Activated T-helper 1 cell treated with anti-CD3 and anti-CD28 coated beads, Interleukin-2, amount 50 U/mL, for 16 hours (primary cell): Measurements from ENCODE around the gene STAB1.
A peak's percentile ranks its signal among the peaks of the same experiment; 100 is the strongest.

ENCODE experiments used
- DNase-seq, 2 donors: peaks; one replicate each; pipeline ENCODE4 v3.0.0-alpha.2; 2020; ENCODE audit warnings: low read depth in 1 of 2, low spot score in 1 of 2

STAB1 gene

GRCh38 chr3:52534281-52535183 lies 39.4 kb downstream of the STAB1 start:
- no peak for DNase-seq

- DNase-seq: no peak
Measured at GRCh38 chr3:52535411-52536111, 40.4 kb downstream of the STAB1 start.

GRCh38 chr3:52536112-52536368 lies 40.9 kb downstream of the STAB1 start:
- DNase-seq: no peak

GRCh38 chr3:52536369-52537164 lies 41.4 kb downstream of the STAB1 start, which contains the start of gene UQCC5:
TSS of gene UQCC5 (plus strand) at chr3:52536605. CDS start at chr3:52536756, 151 bp downstream.
- peak; percentile 91 to 97 for DNase-seq

- no peak for DNase-seq
Measured at GRCh38 chr3:52537165-52537620, 42.1 kb downstream of the STAB1 start.

- no peak for DNase-seq
Measured at GRCh38 chr3:52537726-52538421, 42.7 kb downstream of the STAB1 start.

GRCh38 chr3:52539010-52539653 lies 44.0 kb downstream of the STAB1 start:
- DNase-seq: no peak

- DNase-seq: no peak
Measured at GRCh38 chr3:52541050-52541449, 45.9 kb downstream of the STAB1 start.

- no peak for DNase-seq
Measured at GRCh38 chr3:52544937-52545336, 49.8 kb downstream of the STAB1 start.

GRCh38 chr3:52546111-52546901 lies 51.2 kb downstream of the STAB1 start:
- DNase-seq: no peak

GRCh38 chr3:52547143-52547542 lies 52.0 kb downstream of the STAB1 start:
- no peak for DNase-seq

- no peak for DNase-seq
Measured at GRCh38 chr3:52551118-52551517, 56.0 kb downstream of the STAB1 start.

- no peak for DNase-seq
Measured at GRCh38 chr3:52552089-52552488, 57.0 kb downstream of the STAB1 start.

GRCh38 chr3:52554026-52554755 lies 59.1 kb downstream of the STAB1 start:
- no peak for DNase-seq

GRCh38 chr3:52555056-52555455 lies 59.9 kb downstream of the STAB1 start:
- no peak for DNase-seq

- DNase-seq: no peak
Measured at GRCh38 chr3:52557011-52557960, 62.1 kb downstream of the STAB1 start.

- DNase-seq: no peak
Measured at GRCh38 chr3:52558436-52558835, 63.3 kb downstream of the STAB1 start.
